ENCODE results near the gene NIM1K.

- TF ChIP-seq EZH2 (IDR thresholded peaks at IDR 0.05; ENCODE audit: low read depth), result no peak
- TF ChIP-seq CTCF (conservative IDR thresholded peaks at IDR 0.05), result no peak
Measured at GRCh38 chr5:43145071-43145470, 47.0 kb upstream of the NIM1K start.
